HG02981 (cell line): Measurements from ENCODE around the gene PDE4C.

Source experiments
- ATAC-seq: cut with Tn5 transposase; IDR thresholded peaks from one replicate; pipeline ENCODE4 v1.9.1; 2021; ENCODE audit warnings: mild to moderate bottlenecking, moderate library complexity; ENCODE audit not compliant: unreplicated experiment

The PDE4C gene

GRCh38 chr19:18254546-18255503 is 28.6 kb upstream of the PDE4C start:
- no peak for ATAC-seq

GRCh38 chr19:18253716-18254115 is 27.5 kb upstream of the PDE4C start:
- no peak for ATAC-seq

- no peak for ATAC-seq
These were observed 26.9 kb upstream of the PDE4C start for GRCh38 chr19:18253130-18253529.

DNA sequence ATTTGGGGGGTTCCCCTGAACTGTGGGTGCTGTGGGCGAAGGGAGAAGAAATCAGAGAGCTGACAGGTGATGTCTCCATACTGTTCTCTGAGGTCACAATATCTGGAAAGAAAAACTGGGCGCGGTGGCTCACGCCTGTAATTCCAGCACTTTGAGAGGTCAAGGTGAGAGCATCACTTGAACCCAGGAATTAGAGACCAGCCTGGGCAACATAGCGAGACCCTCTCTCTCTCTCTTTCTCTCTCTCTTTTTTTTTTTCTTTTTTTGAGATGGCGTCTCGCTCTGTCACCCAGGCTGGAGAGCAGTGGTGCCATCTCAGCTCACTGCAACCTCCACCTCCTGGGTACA is 26.1 kb upstream of the PDE4C start:
- no peak for ATAC-seq

DNA sequence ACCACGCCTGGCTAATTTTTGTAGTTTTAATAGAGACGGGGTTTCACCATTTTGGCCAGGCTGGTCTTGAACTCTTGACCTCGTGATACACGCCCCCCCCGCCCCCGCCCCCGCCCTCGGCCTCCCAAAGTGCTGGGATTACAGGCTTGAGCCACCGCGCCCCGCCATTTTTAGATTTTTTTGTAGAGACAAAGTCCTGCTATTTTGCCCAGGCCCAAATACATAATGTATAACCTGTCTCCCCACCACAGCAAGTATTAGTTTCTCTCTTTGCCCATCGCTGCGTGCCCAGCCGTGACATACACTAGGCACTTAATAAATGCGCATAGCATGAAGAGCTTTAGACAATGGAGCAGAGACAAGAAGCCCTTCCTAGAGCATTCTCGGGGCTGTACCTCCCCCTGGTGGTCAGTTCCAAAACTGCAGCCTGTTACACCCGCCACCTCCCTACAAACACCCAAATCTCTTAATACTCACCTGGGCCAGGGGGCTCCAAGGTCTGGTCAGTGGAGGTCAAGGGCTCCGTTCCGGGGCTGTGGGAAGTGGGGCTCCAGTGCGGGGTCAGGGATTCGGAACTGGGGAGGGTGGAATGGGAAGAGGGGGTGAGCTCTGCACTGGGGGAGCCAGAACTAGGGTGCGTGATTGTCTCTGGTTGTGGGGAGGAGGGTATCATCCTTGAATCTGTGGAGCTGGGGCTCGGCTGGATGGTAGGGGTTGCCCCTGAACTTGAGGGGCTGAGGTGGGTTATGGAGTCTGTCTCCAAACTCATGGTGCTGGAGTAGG is 25.5 kb upstream of the PDE4C start:
- no peak for ATAC-seq

- no peak for ATAC-seq
These were observed 23.6 kb upstream of the PDE4C start for GRCh38 chr19:18249834-18250233.

- no peak for ATAC-seq
These were observed 19.1 kb upstream of the PDE4C start for GRCh38 chr19:18245297-18245696.

DNA sequence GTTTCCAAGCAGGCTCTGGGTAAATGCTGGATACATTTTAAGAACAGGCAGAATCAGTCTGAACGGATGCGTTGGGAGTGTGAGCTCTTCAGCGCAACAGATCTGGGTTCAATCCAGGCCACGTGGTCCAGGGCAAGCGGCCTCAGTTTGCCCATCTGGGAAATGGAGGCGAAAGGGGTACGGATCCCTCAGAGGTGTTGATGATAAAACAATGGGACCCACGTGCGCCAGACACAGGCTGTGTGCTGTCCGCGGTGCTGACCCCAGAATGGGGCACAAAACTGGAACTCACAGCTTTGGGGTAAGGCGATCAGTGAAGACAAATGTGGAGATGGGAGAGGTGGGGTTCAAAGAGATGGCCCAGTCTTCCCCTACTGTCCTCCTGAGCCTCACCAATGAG is 13.1 kb upstream of the PDE4C start:
- no peak for ATAC-seq

- no peak for ATAC-seq
These were observed 8.0 kb upstream of the PDE4C start for GRCh38 chr19:18234194-18234593.

DNA sequence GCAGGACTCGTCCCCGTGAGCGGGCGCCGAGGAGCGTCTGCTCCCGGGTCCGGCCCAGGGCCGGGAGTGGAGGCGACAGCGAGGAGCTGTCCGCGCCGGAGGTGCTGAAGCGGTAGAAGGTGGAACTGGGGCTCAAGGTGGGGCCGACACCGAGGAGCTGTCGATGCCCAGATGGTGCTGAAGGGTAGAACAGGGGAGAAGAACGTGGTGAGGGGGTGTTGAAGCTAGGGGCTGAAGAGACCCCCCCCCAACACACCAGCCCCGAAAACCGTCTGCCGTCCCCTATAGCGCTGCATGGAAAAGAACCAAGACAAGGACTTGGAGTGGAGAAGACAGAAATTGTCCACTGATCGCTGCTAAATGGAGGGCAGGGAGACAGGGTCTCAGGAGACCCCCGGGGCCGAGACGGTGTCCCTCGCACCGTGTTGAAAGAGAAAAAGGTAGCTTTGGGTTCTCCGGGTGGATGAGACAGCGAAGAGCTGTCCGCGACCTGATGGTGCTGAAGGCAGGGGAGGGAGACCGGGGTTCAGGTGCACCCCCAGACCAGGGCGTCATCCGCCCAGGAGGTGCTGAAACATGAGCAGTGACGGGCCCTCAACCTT is 7.1 kb upstream of the PDE4C start:
- ATAC-seq, result no peak

DNA sequence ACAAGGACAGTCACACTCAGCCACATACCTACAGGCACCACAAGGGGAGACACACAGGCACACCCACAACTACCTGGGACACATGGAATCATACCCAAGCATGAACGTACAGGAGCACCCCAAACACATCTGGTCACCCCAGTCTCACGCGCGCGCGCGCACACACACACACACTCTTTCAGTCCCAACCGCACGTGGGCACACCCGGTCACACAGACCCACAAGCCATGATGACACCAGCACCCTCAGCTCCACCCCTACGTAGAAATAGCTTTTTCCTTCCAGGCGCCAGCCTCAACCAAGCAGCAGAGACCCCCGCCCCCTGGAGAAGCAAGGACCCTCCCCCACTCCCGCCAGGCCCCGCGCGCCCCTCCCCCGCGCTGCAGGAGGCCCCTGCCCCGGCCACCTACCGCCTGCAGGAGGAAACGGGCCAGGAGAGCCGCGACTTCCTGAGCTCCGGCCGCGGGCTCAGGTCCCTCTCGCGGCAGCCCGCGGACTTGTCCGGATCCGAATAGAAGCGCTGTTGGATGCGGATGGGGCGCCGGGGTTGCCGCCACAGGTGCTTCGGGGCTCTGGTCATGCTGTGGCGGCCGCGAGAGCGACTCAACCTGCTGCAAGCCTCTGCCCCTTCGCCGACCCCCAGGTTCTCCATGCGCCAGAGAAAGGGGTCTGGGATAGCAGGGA is 6.4 kb upstream of the PDE4C start:
- ATAC-seq, result no peak

DNA sequence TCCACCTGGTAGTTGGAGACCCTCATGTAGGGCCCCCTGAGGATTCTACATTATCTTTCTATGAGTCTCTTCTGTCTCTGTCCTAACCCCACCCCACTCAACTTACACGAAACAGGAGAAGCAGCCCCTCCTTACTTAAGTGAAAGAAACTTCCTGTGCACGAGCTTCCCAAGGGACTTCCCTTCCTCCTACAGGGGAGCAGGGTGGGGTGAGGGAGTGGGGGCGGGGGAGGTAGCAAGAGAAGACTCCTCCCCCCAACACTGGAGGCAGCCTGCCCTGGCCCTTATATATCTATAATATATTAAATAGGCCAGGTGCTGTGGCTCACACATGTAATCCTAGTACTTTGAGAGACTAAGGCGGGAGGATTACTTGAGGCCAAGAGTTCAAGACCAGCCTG is 5.5 kb upstream of the PDE4C start:
- ATAC-seq, result no peak

DNA sequence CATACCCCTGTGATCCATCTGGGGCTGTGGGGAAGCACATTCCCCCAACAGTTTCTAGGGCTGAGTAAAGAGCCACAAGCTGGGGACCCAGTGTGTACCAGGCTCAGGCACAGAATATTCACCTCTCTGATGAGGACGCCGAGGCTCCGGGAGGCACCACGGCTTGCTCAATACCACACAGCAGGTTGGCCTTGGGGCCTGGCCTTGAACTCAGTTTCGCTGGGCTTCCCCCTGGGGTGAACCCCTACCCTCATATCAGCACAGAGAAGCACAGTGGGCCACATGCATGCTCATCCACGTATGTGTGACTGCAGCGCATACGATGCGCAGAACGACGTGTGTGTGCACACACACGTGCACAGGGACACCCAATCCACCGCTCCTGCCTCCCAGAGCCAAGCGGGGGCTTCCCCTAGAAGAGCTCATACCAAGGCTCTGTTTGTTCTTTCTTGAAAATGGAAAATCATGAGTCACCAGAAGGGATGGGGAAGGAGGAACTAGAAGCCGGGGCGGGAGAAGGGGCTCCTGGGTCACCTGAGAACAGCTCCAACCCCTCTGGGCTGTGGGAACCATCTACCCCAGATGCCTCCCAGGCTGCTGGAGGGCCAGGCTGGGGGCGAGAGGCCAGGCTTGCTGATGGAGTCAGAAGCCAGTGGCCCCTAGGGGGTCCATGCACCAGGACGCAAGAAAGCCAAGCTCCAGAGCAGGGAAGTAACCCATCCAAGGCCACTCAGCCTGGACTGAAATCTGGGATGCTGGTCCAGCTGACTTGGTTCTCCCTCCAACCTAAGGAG is 4.9 kb upstream of the PDE4C start:
- ATAC-seq, result no peak

DNA sequence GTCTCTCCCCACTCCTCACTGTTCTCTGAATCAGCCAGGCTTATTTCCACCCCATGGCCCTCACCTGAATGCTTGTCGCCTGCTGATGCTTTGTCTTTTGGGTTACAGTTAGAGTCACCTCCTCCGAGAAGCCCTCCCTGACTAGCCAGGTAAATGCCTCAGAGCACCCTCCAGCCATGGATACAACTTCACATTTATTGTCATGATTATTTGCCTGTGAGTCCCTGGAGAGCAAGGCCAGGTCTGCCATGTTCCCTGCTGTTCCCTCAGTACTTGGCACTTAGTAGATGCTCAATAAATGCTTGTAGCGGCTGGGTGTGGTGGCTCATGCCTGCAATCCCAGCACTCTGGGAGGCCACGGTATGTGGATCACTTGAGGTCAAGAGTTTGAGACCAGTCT is 3.7 kb upstream of the PDE4C start:
- ATAC-seq, result no peak

- no peak for ATAC-seq
These were observed 3.2 kb upstream of the PDE4C start for GRCh38 chr19:18229474-18229873.

GRCh38 chr19:18227781-18228271 is 1.6 kb upstream of the PDE4C start:
- no peak for ATAC-seq

- no peak for ATAC-seq
These were observed 930 bp upstream of the PDE4C start for GRCh38 chr19:18226956-18227780.

DNA sequence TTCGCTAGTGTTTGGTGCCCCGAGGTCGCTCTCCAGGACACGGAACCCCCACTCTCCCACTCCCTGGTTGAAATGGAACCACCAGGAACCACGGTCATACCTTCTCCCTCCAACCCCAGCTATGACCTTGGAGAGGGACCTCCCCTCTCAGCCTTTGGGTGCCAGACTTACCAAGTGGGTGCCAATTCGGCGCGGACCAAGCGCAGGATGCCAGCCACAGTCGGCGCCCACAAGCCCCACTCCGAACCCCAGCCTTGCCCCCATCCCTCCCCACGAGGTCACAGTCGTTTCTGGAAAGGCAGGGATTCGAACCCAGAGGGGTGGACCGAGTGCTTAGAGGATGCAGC is 910 bp downstream of the PDE4C start:
- no peak for ATAC-seq
